Measurements from ENCODE around the gene PARP12.

Gene PARP12

DNA sequence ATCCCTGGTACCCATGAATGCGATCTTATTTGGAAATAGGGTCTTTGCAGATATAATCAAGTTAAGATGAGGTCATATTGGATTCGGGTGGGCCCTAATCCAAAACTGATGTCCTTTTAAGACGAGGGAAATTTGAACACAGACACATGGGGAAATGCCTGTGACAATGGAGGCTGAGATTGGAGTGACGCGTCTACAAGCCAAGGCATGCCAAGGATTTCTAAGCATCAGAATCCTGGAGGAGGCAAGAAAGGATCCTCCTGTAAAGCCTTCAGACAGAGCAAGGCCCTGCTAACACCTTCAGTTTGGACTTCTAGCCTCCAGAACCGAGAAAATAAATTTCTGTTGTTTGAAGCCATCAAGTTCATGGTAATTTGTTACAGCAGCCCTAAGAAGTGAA is 18.5 kb downstream of the PARP12 start:
- TF ChIP-seq, protein P1, sequence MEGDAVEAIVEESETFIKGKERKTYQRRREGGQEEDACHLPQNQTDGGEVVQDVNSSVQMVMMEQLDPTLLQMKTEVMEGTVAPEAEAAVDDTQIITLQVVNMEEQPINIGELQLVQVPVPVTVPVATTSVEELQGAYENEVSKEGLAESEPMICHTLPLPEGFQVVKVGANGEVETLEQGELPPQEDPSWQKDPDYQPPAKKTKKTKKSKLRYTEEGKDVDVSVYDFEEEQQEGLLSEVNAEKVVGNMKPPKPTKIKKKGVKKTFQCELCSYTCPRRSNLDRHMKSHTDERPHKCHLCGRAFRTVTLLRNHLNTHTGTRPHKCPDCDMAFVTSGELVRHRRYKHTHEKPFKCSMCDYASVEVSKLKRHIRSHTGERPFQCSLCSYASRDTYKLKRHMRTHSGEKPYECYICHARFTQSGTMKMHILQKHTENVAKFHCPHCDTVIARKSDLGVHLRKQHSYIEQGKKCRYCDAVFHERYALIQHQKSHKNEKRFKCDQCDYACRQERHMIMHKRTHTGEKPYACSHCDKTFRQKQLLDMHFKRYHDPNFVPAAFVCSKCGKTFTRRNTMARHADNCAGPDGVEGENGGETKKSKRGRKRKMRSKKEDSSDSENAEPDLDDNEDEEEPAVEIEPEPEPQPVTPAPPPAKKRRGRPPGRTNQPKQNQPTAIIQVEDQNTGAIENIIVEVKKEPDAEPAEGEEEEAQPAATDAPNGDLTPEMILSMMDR (IDR thresholded peaks at IDR 0.05), result no peak
- Histone ChIP-seq H3K9me3 (no peaks in the 10 kb centered on the region), H3K4me3 (ENCODE audit: low read depth in 1 of 2, low read length in 1 of 2) (no peak overlapping the region), H3K27me3 (no peaks in the 10 kb centered on the region), H3K36me3 (peaks cover 64% of the 10 kb centered on the region), H3K4me1 (ENCODE audit: control insufficient read depth in 1 of 2, insufficient read depth in 1 of 2, low read depth in 1 of 2, low read length in 1 of 2) (no peaks in the 10 kb centered on the region), H3K27ac (no peak overlapping the region)

DNA sequence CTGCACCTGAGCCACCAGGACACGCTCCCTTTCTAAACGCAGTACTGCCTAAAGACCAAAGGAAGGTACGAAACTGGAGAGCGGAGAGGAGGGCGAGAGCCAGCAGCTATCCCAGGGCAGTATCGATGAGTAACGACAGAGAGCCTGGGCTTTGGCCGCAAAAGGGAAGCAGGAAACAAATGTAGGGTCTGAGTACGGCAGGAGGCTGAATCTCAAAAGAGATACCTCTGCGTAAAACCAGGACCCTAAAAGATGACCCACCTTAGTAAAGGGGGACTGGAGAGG is 20.4 kb downstream of the PARP12 start:
- Histone ChIP-seq H3K4me3 (ENCODE audit: low read depth in 1 of 2, low read length in 1 of 2) (no peak overlapping the region), H3K27ac (no peak overlapping the region), H3K4me1 (ENCODE audit: control insufficient read depth in 1 of 2, insufficient read depth in 1 of 2, low read depth in 1 of 2, low read length in 1 of 2) (no peaks in the 10 kb centered on the region), H3K27me3 (no peaks in the 10 kb centered on the region), H3K9me3 (no peaks in the 10 kb centered on the region), H3K36me3 (peaks cover 74% of the 10 kb centered on the region)
- TF ChIP-seq, protein P1 (IDR thresholded peaks at IDR 0.05), result no peak

DNA sequence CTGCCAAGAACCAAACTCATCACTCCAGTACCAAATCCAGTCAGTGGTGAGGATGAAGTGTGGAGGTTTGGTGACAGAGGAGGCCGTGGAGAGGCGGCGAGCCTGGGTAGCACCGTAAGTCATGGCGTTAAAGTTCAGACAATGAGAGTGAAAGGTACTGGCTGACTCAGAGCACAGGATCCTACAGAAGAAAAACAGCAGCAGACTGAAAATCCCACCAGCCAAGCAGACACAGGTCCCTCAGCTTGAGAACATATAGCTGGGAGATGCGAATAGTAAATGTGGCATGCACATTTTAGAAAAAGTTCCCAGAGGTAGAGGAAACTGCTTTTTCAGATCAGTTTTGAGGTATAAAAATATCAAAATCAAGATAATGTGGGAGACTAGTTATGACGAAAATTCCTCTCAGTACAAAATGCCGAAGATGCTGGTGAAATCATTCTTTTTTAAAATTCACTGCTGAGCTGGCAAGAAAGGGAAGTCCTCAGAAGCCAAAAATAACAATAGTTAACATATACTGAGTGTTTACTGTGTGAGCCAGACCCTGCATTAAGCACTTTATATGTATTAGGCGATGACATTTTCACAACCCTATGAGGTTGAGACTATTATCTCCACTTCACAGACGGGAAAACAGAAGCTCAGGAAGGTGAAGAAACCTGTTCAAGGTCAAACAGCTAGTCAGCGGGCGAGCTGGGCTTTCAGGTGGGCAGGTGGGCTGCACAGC is 20.9 kb downstream of the PARP12 start:
- no peak overlapping the region for H3K27ac ChIP-seq
- H3K4me1 ChIP-seq (ENCODE audit: control insufficient read depth in 1 of 2, insufficient read depth in 1 of 2, low read depth in 1 of 2, low read length in 1 of 2), result no peaks in the 10 kb centered on the region
- TF ChIP-seq, protein P1 (IDR thresholded peaks at IDR 0.05), result no peak
- H3K9me3 ChIP-seq, result no peaks in the 10 kb centered on the region
- no peaks in the 10 kb centered on the region for H3K27me3 ChIP-seq
- no peak overlapping the region for H3K4me3 ChIP-seq (ENCODE audit: low read depth in 1 of 2, low read length in 1 of 2)
- peaks cover 75% of the 10 kb centered on the region for H3K36me3 ChIP-seq

DNA sequence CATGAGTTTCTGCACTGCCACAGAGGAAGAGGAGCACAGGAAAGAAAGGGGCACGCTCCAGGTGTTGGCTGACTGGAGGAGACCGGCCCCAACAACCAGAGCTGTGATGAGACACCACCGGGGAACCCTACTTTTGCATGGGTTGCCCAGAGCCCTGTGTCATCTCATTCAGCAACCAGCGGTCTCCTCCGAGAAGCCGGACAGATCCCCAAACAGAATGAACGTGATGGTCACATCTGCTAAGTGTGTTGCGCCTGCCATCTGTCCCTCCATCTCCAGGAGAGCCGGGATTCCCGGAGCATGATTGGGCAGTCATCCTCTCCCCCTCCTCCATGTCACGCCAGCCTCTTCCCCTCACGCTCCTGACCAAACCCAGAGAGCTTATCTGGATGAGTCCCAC is 22.9 kb downstream of the PARP12 start:
- H3K4me1 ChIP-seq (ENCODE audit: control insufficient read depth in 1 of 2, insufficient read depth in 1 of 2, low read depth in 1 of 2, low read length in 1 of 2), result no peaks in the 10 kb centered on the region
- no peak overlapping the region for H3K4me3 ChIP-seq (ENCODE audit: low read depth in 1 of 2, low read length in 1 of 2)
- no peaks in the 10 kb centered on the region for H3K9me3 ChIP-seq
- H3K36me3 ChIP-seq, result peaks cover 71% of the 10 kb centered on the region
- H3K27ac ChIP-seq, result no peak overlapping the region
- no peaks in the 10 kb centered on the region for H3K27me3 ChIP-seq
- TF ChIP-seq, protein P1 (IDR thresholded peaks at IDR 0.05), result no peak

DNA sequence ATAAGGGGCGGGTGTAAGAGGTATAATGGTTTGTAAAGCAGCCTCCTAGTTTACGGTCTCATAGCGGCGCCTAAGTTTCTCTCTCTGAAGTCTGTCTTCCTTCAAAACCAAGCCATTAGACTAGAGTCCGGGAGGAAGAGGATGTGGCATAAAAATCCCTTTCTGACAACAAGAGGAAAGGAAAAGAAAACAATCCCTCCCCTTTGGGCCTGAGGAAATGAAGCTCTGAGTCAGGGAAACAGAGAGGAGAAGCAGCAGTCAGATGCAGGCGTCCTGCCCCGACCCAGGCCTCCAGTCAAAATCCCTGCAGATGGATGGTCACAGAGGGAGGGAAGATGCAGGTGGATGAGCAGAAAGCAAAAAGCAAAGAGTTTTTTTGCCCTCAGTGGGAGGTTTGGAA is 23.7 kb downstream of the PARP12 start:
- no peaks in the 10 kb centered on the region for H3K4me1 ChIP-seq (ENCODE audit: control insufficient read depth in 1 of 2, insufficient read depth in 1 of 2, low read depth in 1 of 2, low read length in 1 of 2)
- H3K27ac ChIP-seq, result no peak overlapping the region
- peaks cover 78% of the 10 kb centered on the region for H3K36me3 ChIP-seq
- no peaks in the 10 kb centered on the region for H3K27me3 ChIP-seq
- no peak overlapping the region for H3K4me3 ChIP-seq (ENCODE audit: low read depth in 1 of 2, low read length in 1 of 2)
- TF ChIP-seq, protein P1 (IDR thresholded peaks at IDR 0.05), result no peak
- H3K9me3 ChIP-seq, result no peaks in the 10 kb centered on the region
